GM12878 (cell line): ENCODE data around the gene FOXP1. TPM values are rescaled to one million over a fixed set of nuclear protein-coding genes. Genes with fewer than 3 reads are reported as not detected.

Experiments
- ATAC-seq: fragments of 200-7000 bp; cut with Tn5 transposase; 3 replicates; pipeline ENCODE4 v1.9.1; 2020; ENCODE audit warnings: mild to moderate bottlenecking, moderate library complexity
- BruUV-seq: library from RNA; stranded (reverse); fragments of 400-500 nt; replicated peaks from 2 replicates; lab custom pipeline; 2021; lab: Mats Ljungman, UMichigan
- CTCF ChIA-PET: fragments of 300-600 bp; sonication (Branson Sonifier 250); formaldehyde crosslinking; extraction: SDS; loops from one replicate; lab custom pipeline; 2021; ENCODE audit warnings: inconsistent platforms; lab: Yijun Ruan, JAX
- POLR2A ChIA-PET: fragments of 350-600 bp; formaldehyde crosslinking; extraction: SDS; loops from one replicate; lab custom pipeline; 2021; ENCODE audit warnings: inconsistent platforms; lab: Charles Lee
- RAD21 ChIA-PET: fragments of 300-600 bp; sonication (Branson Sonifier 250); formaldehyde crosslinking; loops from one replicate; lab custom pipeline; 2023; ENCODE audit warnings: antibody characterized with exemption; ENCODE audit not compliant: unreplicated experiment; lab: Charles Lee
- SMC1A ChIA-PET: fragments of 300-600 bp; sonication (Branson Sonifier 250); formaldehyde crosslinking; loops from one replicate; lab custom pipeline; 2023; ENCODE audit not compliant: unreplicated experiment, uncharacterized antibody; lab: Charles Lee
- DNase-seq: peaks from one replicate; pipeline ENCODE4 v3.0.0-alpha.2; 2011; ENCODE audit warnings: low read depth, low spot score
- FAIRE-seq: peaks from 3 replicates; lab custom pipeline; 2011; peaks lifted over from hg19 to GRCh38; lab: Jason Lieb, UNC
- H2AFZ ChIP-seq: 2 replicates; pipeline ENCODE4 v1.6.0; 2011; ENCODE audit warnings: low read depth, low read length, control low read depth; ENCODE audit not compliant: control insufficient read depth
- H3K27ac ChIP-seq: 2 replicates; pipeline ENCODE4 v1.5.1; 2011; ENCODE audit warnings: control low read depth; ENCODE audit not compliant: control insufficient read depth, insufficient read depth
- H3K27me3 ChIP-seq, 2 experiments: replicated peaks in 1 of 2; 2 replicates each; pipeline versions ENCODE4 v1.6.0 to v1.6.1; 2011; ENCODE audit warnings: low read length in 1 of 2; ENCODE audit not compliant: control insufficient read depth in 2 of 2, insufficient read depth in 2 of 2
- H3K36me3 ChIP-seq, 2 experiments: 2 replicates each; pipeline ENCODE4 v1.5.1; 2011; ENCODE audit warnings: low read length in 1 of 2; ENCODE audit not compliant: control insufficient read depth in 2 of 2, insufficient read depth in 2 of 2
- H3K4me1 ChIP-seq: 2 replicates; pipeline ENCODE4 v1.6.1; 2011; ENCODE audit warnings: mild to moderate bottlenecking, low read length, moderate library complexity, mixed read lengths; ENCODE audit not compliant: control insufficient read depth, insufficient read depth
- H3K4me2 ChIP-seq: 2 replicates; pipeline ENCODE4 v1.6.0; 2011; ENCODE audit warnings: control low read depth; ENCODE audit not compliant: control insufficient read depth, insufficient read depth
- H3K4me3 ChIP-seq: fragments of 200-600 bp; sonication (generic); 2 replicates; pipeline ENCODE4 v1.5.1; 2016
- H3K79me2 ChIP-seq: 2 replicates; pipeline ENCODE4 v1.6.0; 2011; ENCODE audit warnings: low read length; ENCODE audit not compliant: control insufficient read depth, insufficient read depth
- H3K9ac ChIP-seq: 2 replicates; pipeline ENCODE4 v1.8.0; 2011; ENCODE audit warnings: low read length, control low read depth, mixed read lengths; ENCODE audit not compliant: control insufficient read depth, insufficient read depth
- H3K9me3 ChIP-seq: replicated peaks from 3 replicates; pipeline ENCODE4 v1.5.1; 2011; ENCODE audit warnings: mild to moderate bottlenecking, low read length; ENCODE audit not compliant: control insufficient read depth, insufficient read depth
- H4K20me1 ChIP-seq: 2 replicates; pipeline ENCODE4 v1.6.0; 2011; ENCODE audit not compliant: control insufficient read depth, insufficient read depth
- ASH2L ChIP-seq: fragments of 300-600, 200-600 bp; sonication (generic); IDR thresholded peaks from 2 replicates; pipeline ENCODE4 v1.6.1; 2017; ENCODE audit warnings: low read depth, mild to moderate bottlenecking, borderline replicate concordance
- CBFB ChIP-seq: IDR thresholded peaks from 2 replicates; pipeline ENCODE4 v1.6.1; 2016; ENCODE audit warnings: antibody characterized with exemption, low read depth
- EZH2 ChIP-seq: IDR thresholded peaks from 2 replicates; pipeline ENCODE4 v1.6.1; 2012; ENCODE audit warnings: low read depth, mild to moderate bottlenecking, control low read depth, inconsistent platforms, low read length, borderline replicate concordance; ENCODE audit not compliant: control insufficient read depth
- HDGF ChIP-seq: fragments of 450-650 bp; IDR thresholded peaks from 2 replicates; pipeline ENCODE4 v1.6.1; 2016; ENCODE audit warnings: antibody characterized with exemption
- IKZF2 ChIP-seq, 2 experiments: fragments of 450-650 bp; IDR thresholded peaks; 2 replicates each; pipeline ENCODE4 v1.6.1; 2017; ENCODE audit warnings: mild to moderate bottlenecking in 2 of 2, moderate library complexity in 2 of 2
- NFXL1 ChIP-seq: fragments of 450-650 bp; IDR thresholded peaks from 2 replicates; pipeline ENCODE4 v1.6.1; 2017; ENCODE audit warnings: antibody characterized with exemption, mild to moderate bottlenecking, borderline replicate concordance
- NFYA ChIP-seq: IDR thresholded peaks from 2 replicates; pipeline ENCODE4 v1.6.1; 2011; ENCODE audit warnings: low read depth, mild to moderate bottlenecking, low read length, improper control_type of control experiment, borderline replicate concordance
- NFYB ChIP-seq: IDR thresholded peaks from 2 replicates; pipeline ENCODE4 v1.6.1; 2011; ENCODE audit warnings: low read depth, mild to moderate bottlenecking, low read length, improper control_type of control experiment, moderate library complexity; ENCODE audit not compliant: insufficient read depth
- RBBP5 ChIP-seq: fragments of 200-600 bp; sonication (generic); conservative IDR thresholded peaks from 2 replicates; pipeline ENCODE4 v1.6.1; 2016
- RUNX3 ChIP-seq: IDR thresholded peaks from 2 replicates; pipeline ENCODE4 v1.6.1; 2012; ENCODE audit warnings: low read length, inconsistent platforms
- SP1 ChIP-seq: IDR thresholded peaks from one replicate; pipeline ENCODE4 v1.6.1; 2011; ENCODE audit warnings: low read depth, low read length
- TCF7 ChIP-seq: IDR thresholded peaks from 2 replicates; pipeline ENCODE4 v1.6.1; 2014; ENCODE audit warnings: antibody characterized with exemption, borderline replicate concordance
- WGBS: methylation state at CpG from one replicate; pipeline ENCODE4 v1.1.6; 2016; ENCODE audit warnings: low lambda C conversion rate; ENCODE audit not compliant: insufficient replicate concordance, insufficient coverage; ENCODE audit errors: missing lambda C conversion rate; 5-methylcytosine and 5-hydroxymethylcytosine counted together
- in situ Hi-C: fragments of 300-500 bp; cut with MboI; formaldehyde crosslinking; loops from 9 replicates; pipeline ENCODE4 v1.14.3; 2018; ENCODE audit warnings: mixed read lengths
- intact Hi-C: fragments of 100-400 bp; cut with micrococcal nuclease; formaldehyde crosslinking; loops from one replicate; pipeline ENCODE4 v1.14.2; 2022; ENCODE audit not compliant: unreplicated experiment
- polyA plus RNA-seq, 11 experiments: library from polyadenylated mRNA; depleted of rRNA in 4 of 11; unstranded in 6 of 11; stranded (reverse) in 5 of 11; fragments of >200 nt; fragmentation: Nextera tagmentation in 4 of 11; fragmentation: Illumina TruSeq in 1 of 11; extraction: Ambion mirVana in 4 of 11; extraction: Trizol in 1 of 11; gene quantifications; 1 replicate in 1 of 11; 2 replicates in 10 of 11; pipeline versions ENCODE4 v1.2.1 to v1.2.3, GENCODE V29; 2011 to 2016; ENCODE audit warnings: inconsistent platforms in 2 of 11, missing spikeins in 2 of 11, low read depth in 1 of 11
- total RNA-seq, 4 experiments: library from RNA; depleted of rRNA in 3 of 4; stranded (reverse); fragments of >200 nt in 3 of 4; fragmentation: Illumina TruSeq in 1 of 4; extraction: Trizol in 1 of 4; gene quantifications; 2 replicates each; pipeline versions ENCODE4 v1.2.1 to v1.2.3, GENCODE V29; 2013 to 2021
- TF ChIP-seq, protein P1 (sequence below): fragments of 150-350 bp; IDR thresholded peaks from 2 replicates; pipeline ENCODE4 v1.6.1; 2014; ENCODE audit warnings: mild to moderate bottlenecking, low read depth, low read length
- TF ChIP-seq, protein P2 (sequence below): fragments of 450-650 bp; IDR thresholded peaks from 2 replicates; pipeline ENCODE4 v1.6.1; 2017; ENCODE audit warnings: borderline replicate concordance
- TF ChIP-seq, protein P3 (sequence below): IDR thresholded peaks from 2 replicates; pipeline ENCODE4 v1.6.1; 2011; ENCODE audit warnings: low read depth, mild to moderate bottlenecking, low read length, moderate library complexity, borderline replicate concordance; ENCODE audit errors: extremely low read depth
- TF ChIP-seq, protein P4 (sequence below): fragments of 450-650 bp; formaldehyde crosslinking; IDR thresholded peaks from 2 replicates; pipeline ENCODE4 v1.4.0; 2020; ENCODE audit warnings: mild to moderate bottlenecking, moderate library complexity

Gene FOXP1
- total and polyA plus RNA-seq, 10 of the 15 experiments (the other 5 are each of a cell fraction or from before 2014, with no cell fraction given): 0.05 to 1.6 (median 0.20) TPM; not detected in 1

DNA sequence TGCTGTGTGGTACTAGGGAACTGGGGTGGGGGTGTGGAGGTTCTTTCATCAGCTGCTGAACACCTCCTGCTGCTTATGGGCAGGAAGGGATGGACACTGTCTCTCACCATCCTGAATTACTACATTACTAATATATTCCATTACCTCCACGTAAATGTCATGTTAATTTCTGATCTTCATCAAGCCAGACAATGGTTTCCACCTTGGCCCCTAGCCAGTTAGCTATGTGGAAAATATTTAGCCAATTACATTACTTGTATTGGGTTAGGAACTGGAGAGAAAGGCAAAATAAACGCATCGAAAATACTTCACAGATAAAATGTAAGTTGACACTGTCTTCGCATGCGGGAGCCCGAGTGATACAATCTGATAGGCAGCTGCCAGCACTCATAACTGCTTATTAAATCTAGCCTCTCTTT, 95.1 kb downstream of the FOXP1 start (continued):
- no peak for TF ChIP-seq EZH2
- TF ChIP-seq, protein P1, sequence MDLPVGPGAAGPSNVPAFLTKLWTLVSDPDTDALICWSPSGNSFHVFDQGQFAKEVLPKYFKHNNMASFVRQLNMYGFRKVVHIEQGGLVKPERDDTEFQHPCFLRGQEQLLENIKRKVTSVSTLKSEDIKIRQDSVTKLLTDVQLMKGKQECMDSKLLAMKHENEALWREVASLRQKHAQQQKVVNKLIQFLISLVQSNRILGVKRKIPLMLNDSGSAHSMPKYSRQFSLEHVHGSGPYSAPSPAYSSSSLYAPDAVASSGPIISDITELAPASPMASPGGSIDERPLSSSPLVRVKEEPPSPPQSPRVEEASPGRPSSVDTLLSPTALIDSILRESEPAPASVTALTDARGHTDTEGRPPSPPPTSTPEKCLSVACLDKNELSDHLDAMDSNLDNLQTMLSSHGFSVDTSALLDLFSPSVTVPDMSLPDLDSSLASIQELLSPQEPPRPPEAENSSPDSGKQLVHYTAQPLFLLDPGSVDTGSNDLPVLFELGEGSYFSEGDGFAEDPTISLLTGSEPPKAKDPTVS: no peak
- TF ChIP-seq CBFB: no peak
- no peak for TF ChIP-seq ASH2L
- TF ChIP-seq, protein P2, sequence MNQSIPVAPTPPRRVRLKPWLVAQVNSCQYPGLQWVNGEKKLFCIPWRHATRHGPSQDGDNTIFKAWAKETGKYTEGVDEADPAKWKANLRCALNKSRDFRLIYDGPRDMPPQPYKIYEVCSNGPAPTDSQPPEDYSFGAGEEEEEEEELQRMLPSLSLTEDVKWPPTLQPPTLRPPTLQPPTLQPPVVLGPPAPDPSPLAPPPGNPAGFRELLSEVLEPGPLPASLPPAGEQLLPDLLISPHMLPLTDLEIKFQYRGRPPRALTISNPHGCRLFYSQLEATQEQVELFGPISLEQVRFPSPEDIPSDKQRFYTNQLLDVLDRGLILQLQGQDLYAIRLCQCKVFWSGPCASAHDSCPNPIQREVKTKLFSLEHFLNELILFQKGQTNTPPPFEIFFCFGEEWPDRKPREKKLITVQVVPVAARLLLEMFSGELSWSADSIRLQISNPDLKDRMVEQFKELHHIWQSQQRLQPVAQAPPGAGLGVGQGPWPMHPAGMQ: no peak
- no peak for TF ChIP-seq NFXL1
- no peak for TF ChIP-seq NFYA
- TF ChIP-seq HDGF: no peak
- no peak for TF ChIP-seq RBBP5
- no peak for TF ChIP-seq NFYB
- TF ChIP-seq, all 136 proteins: peak for 0

DNA sequence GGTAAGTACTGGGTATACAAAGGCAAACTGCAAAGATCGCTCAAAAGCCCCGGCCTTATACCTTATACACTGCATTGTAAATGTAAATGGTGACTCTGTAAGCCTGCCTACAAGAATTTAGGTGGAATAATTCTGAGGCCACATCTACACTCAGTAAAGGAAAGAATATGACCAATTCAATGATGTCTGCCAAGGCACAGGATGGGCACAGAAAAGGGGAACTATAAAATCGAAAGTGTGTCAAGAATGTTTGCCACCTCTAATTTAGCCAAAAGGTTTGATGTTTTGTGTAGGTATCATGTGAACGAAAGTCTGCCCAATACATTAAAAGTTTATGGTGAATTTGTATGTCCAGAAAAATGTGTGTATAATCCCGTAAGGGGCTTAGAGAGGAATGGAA, 96.1 kb downstream of the FOXP1 start:
- FAIRE-seq: no peak
- ChIA-PET SMC1A (no interaction called here), RAD21 (no interaction called here), POLR2A (no interaction called here)
- Histone ChIP-seq H3K27me3 (no peaks in the 10 kb centered on the region), H3K4me2 (no peak overlapping the region), H3K9me3 (peaks cover 2% of the 10 kb centered on the region; the same call in 1 of the 3 replicates), H3K36me3 (no peaks in the 10 kb centered on the region), H3K4me1 (no peaks in the 10 kb centered on the region), H3K27ac (no peak overlapping the region), H2AFZ (no peak overlapping the region), H3K79me2 (no peaks in the 10 kb centered on the region), H3K9ac (no peak overlapping the region), H3K4me3 (no peak overlapping the region)
- no TSS peak for BruUV-seq
- DNase-seq: no peak
- TF ChIP-seq IKZF2 (IDR thresholded peaks at IDR 0.05) (no peak), TCF7 (no peak), RUNX3 (no peak), SP1 (no peak)
- TF ChIP-seq, protein P3, sequence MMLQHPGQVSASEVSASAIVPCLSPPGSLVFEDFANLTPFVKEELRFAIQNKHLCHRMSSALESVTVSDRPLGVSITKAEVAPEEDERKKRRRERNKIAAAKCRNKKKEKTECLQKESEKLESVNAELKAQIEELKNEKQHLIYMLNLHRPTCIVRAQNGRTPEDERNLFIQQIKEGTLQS: no peak
- TF ChIP-seq, protein P4, sequence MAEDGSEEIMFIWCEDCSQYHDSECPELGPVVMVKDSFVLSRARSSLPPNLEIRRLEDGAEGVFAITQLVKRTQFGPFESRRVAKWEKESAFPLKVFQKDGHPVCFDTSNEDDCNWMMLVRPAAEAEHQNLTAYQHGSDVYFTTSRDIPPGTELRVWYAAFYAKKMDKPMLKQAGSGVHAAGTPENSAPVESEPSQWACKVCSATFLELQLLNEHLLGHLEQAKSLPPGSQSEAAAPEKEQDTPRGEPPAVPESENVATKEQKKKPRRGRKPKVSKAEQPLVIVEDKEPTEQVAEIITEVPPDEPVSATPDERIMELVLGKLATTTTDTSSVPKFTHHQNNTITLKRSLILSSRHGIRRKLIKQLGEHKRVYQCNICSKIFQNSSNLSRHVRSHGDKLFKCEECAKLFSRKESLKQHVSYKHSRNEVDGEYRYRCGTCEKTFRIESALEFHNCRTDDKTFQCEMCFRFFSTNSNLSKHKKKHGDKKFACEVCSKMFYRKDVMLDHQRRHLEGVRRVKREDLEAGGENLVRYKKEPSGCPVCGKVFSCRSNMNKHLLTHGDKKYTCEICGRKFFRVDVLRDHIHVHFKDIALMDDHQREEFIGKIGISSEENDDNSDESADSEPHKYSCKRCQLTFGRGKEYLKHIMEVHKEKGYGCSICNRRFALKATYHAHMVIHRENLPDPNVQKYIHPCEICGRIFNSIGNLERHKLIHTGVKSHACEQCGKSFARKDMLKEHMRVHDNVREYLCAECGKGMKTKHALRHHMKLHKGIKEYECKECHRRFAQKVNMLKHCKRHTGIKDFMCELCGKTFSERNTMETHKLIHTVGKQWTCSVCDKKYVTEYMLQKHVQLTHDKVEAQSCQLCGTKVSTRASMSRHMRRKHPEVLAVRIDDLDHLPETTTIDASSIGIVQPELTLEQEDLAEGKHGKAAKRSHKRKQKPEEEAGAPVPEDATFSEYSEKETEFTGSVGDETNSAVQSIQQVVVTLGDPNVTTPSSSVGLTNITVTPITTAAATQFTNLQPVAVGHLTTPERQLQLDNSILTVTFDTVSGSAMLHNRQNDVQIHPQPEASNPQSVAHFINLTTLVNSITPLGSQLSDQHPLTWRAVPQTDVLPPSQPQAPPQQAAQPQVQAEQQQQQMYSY (CRISPR knock-in tag): no peak
- TF ChIP-seq, all 136 proteins: peak for 0
- ATAC-seq: no peak
- CTCF ChIA-PET: no interaction called here
- in situ Hi-C loops (no loop called here), intact Hi-C loops (no loop called here)
- 25% methylated on average over 5 of the region's 5 CpGs for WGBS
- H4K20me1 ChIP-seq: no peaks in the 10 kb centered on the region
